Stomach (tissue), 9 donors: ENCODE data around the gene NTRK2. TPM values are rescaled to one million over a fixed set of nuclear protein-coding genes. Genes with fewer than 3 reads are reported as not detected.

Experiments used
- DNase-seq, 2 donors: peaks; one replicate each; pipeline versions ENCODE4 v3.0.0 to v3.0.0-alpha.2; 2013 to 2019
- H3K27ac ChIP-seq, 5 donors: fragments of 200-600 bp in 4 of 5; sonication (generic) in 4 of 5; one replicate each; pipeline ENCODE4 v1.5.1; 2013 to 2019; ENCODE audit warnings: mild to moderate bottlenecking in 1 of 5, moderate library complexity in 1 of 5
- H3K27me3 ChIP-seq, 3 donors: fragments of 200-600 bp; sonication (generic); one replicate each; pipeline ENCODE4 v1.5.1; 2017 to 2019; ENCODE audit warnings: mixed run types in 1 of 3
- H3K36me3 ChIP-seq, 4 donors: fragments of 200-600 bp; sonication (generic); 1 replicate in 3 of 4; 2 replicates in 1 of 4; pipeline ENCODE4 v1.5.1; 2016 to 2019
- H3K4me1 ChIP-seq, 4 donors: fragments of 200-600 bp; sonication (generic); one replicate each; pipeline ENCODE4 v1.5.1; 2016 to 2019
- H3K4me3 ChIP-seq, 4 donors: fragments of 200-600 bp; sonication (generic) in 3 of 4; one replicate each; pipeline ENCODE4 v1.5.1; 2016 to 2019; ENCODE audit warnings: mild to moderate bottlenecking in 1 of 4
- H3K9me3 ChIP-seq, 4 donors: fragments of 200-600 bp; sonication (generic); one replicate each; pipeline ENCODE4 v1.5.1; 2016 to 2019
- EP300 ChIP-seq: sonication (generic); formaldehyde crosslinking; IDR thresholded peaks from one replicate; pipeline ENCODE4 v1.6.1; 2017; ENCODE audit warnings: antibody characterized with exemption
- POLR2A ChIP-seq, 4 donors: fragments of 450-650 bp; IDR thresholded peaks; one replicate each; pipeline ENCODE4 v1.6.1; 2016; ENCODE audit warnings: antibody characterized with exemption in 4 of 4, control low read depth in 2 of 4, mild to moderate bottlenecking in 1 of 4, moderate library complexity in 1 of 4
- POLR2AphosphoS5 ChIP-seq, 3 donors: sonication (generic); formaldehyde crosslinking; IDR thresholded peaks; one replicate each; pipeline ENCODE4 v1.6.1; 2016; ENCODE audit warnings: antibody characterized with exemption in 3 of 3
- WGBS, 5 donors: extraction: QIAGEN DNeasy Blood & Tissue Kit in 3 of 5; methylation state at CpG; one replicate each; pipeline versions ENCODE4 v1.1.5 to v1.1.7; 2013 to 2018; 5-methylcytosine and 5-hydroxymethylcytosine counted together
- intact Hi-C: fragments of 100-400 bp; cut with DNase I; formaldehyde crosslinking; loops from one replicate; pipeline ENCODE4 v1.15.1; 2023; ENCODE audit warnings: low total_unique reads
- polyA plus RNA-seq, 3 donors: library from polyadenylated mRNA; stranded (reverse); fragments of 200-250 nt; gene quantifications; one replicate each; pipeline ENCODE4 v1.2.3, GENCODE V29; 2013
- total RNA-seq, 5 donors: library from RNA; depleted of rRNA; stranded (reverse); fragments of >200 nt; gene quantifications; one replicate each; pipeline versions ENCODE4 v1.1.0 to v1.2.3, GENCODE V29; 2014 to 2016
- TF ChIP-seq, protein P1 (sequence below), 7 experiments: fragments of 450-650 bp in 4 of 7; fragments of 200-600 bp in 3 of 7; sonication (generic) in 3 of 7; IDR thresholded peaks; one replicate each; pipeline ENCODE4 v1.5.1; 2016 to 2019; ENCODE audit warnings: antibody characterized with exemption in 7 of 7, control low read depth in 2 of 7, mild to moderate bottlenecking in 1 of 7
- donor health status: healthy with polysubstance abuse.
- donor health status: Bipolar disorder and iron deficiency.
- donor health status: healthy.

Gene NTRK2
- total and polyA plus RNA-seq, 8 donors: 0.06 to 8.8 (median 2.6) TPM

DNA sequence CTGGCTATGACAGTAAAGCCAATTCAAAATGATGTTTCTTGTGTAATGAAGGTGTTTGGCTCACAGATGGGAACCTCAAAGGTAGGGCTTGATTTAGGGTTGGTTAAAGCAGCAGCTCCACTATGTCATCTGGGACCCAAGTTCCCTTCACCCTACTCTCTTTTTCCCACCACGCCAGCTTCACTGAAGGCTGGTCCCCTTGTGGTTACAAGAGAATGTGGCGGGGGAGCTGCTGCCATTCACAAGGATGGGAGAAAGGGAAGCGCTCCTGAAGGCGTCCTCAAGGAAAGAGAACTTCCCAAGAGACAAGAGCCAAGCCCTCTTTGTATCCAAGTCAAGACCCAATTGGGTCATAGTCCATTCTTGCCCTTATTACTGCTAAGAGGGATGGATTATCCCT, 72.7 kb downstream of the NTRK2 start:
- H3K4me1 ChIP-seq: no peaks in the 10 kb centered on the region
- H3K36me3 ChIP-seq: no peaks in the 10 kb centered on the region
- intact Hi-C loops: no loop called here
- TF ChIP-seq POLR2AphosphoS5 (IDR thresholded peaks at IDR 0.05): no peak
- TF ChIP-seq, protein P1, sequence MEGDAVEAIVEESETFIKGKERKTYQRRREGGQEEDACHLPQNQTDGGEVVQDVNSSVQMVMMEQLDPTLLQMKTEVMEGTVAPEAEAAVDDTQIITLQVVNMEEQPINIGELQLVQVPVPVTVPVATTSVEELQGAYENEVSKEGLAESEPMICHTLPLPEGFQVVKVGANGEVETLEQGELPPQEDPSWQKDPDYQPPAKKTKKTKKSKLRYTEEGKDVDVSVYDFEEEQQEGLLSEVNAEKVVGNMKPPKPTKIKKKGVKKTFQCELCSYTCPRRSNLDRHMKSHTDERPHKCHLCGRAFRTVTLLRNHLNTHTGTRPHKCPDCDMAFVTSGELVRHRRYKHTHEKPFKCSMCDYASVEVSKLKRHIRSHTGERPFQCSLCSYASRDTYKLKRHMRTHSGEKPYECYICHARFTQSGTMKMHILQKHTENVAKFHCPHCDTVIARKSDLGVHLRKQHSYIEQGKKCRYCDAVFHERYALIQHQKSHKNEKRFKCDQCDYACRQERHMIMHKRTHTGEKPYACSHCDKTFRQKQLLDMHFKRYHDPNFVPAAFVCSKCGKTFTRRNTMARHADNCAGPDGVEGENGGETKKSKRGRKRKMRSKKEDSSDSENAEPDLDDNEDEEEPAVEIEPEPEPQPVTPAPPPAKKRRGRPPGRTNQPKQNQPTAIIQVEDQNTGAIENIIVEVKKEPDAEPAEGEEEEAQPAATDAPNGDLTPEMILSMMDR (IDR thresholded peaks at IDR 0.05): no peak
- DNase-seq: no peak
- H3K27me3 ChIP-seq: peaks cover 0 to 3% (median 0%) of the 10 kb centered on the region in 3 donors
- 88 to 92% (median 91%) methylated on average over 4 of the region's 4 CpGs for WGBS, 5 donors
- no peak overlapping the region for H3K27ac ChIP-seq
- H3K9me3 ChIP-seq: no peaks in the 10 kb centered on the region
- no peak overlapping the region for H3K4me3 ChIP-seq

DNA sequence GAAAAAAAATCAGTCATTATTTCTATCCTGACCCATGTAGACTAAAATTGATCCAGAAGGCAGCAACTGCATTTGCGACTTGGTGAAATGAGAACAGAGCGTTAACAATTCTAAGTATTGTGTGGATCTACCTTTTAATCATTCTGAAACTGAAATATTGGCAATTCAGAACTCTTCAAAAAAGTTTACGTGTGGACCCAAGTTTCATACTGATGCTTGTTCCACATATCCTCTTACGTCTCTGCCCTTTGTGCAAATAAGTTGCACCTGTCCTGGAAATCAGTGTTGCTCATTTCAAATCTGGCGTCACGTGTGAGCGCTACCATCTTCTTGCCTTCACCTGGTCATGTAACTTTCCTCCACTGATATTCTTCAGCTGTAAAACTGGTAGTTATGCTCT, 74.7 kb downstream of the NTRK2 start:
- intact Hi-C loops: no loop called here
- WGBS, 5 donors: 86 to 90% (median 87%) methylated on average over 7 of the region's 7 CpGs
- Histone ChIP-seq H3K27me3 (peaks cover 0 to 3% (median 0%) of the 10 kb centered on the region in 3 donors), H3K27ac (no peak overlapping the region), H3K9me3 (no peaks in the 10 kb centered on the region), H3K4me1 (no peaks in the 10 kb centered on the region), H3K4me3 (no peak overlapping the region), H3K36me3 (no peaks in the 10 kb centered on the region)
- TF ChIP-seq POLR2AphosphoS5 (IDR thresholded peaks at IDR 0.05): no peak
- TF ChIP-seq POLR2A (IDR thresholded peaks at IDR 0.05): no peak
- no peak for TF ChIP-seq EP300
- TF ChIP-seq, protein P1 (IDR thresholded peaks at IDR 0.05): no peak
- no peak for DNase-seq

DNA sequence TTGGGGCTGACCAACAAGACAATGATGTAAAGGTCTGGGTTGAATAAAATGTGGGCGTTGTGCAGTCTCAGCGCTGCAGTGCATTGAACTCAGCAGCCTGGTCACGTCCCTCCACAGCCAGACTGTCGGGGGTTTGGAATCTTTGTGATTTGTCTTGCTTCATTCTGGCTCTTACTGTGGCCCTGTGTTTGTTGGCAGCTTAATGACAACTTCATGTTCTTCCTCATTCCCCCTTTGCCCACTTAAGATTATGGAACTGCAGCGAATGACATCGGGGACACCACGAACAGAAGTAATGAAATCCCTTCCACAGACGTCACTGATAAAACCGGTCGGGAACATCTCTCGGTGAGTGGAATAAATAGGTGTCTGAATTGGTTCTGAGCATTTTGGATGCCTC, 75.2 kb downstream of the NTRK2 start:
- WGBS, 5 donors: 89 to 94% (median 92%) methylated on average over 11 of the region's 11 CpGs
- TF ChIP-seq, protein P1 (IDR thresholded peaks at IDR 0.05): no peak
- no peak for TF ChIP-seq POLR2AphosphoS5 (IDR thresholded peaks at IDR 0.05)
- TF ChIP-seq EP300: no peak
- TF ChIP-seq POLR2A (IDR thresholded peaks at IDR 0.05): no peak
- no peak overlapping the region for H3K27ac ChIP-seq
- no peak overlapping the region for H3K4me3 ChIP-seq
- intact Hi-C loops: no loop called here
- no peaks in the 10 kb centered on the region for H3K9me3 ChIP-seq
- H3K27me3 ChIP-seq: peaks cover 0 to 3% (median 0%) of the 10 kb centered on the region in 3 donors
- H3K4me1 ChIP-seq: no peaks in the 10 kb centered on the region
- DNase-seq: no peak
- no peaks in the 10 kb centered on the region for H3K36me3 ChIP-seq

DNA sequence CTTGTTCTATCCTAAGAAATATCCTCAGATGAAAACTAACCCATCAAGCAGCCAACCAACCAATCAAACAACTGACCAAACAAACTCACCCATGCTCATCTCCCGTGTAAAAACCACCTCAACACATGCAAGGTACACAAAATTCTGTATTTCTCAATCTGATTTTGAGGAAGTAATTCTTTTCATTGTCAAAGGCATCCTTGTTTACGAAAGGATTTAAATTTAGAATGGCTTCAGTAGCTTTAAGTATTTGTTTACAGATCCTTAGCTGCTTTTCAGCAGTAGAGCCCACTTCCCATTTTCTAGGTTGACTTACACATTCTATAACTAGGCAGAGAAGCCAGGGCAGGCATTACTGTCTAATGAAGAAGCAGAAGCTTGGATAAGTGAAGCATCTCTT, 78.6 kb downstream of the NTRK2 start:
- DNase-seq: no peak
- Histone ChIP-seq H3K27me3 (no peaks in the 10 kb centered on the region), H3K27ac (no peak overlapping the region), H3K9me3 (no peaks in the 10 kb centered on the region), H3K4me3 (no peak overlapping the region), H3K36me3 (no peaks in the 10 kb centered on the region), H3K4me1 (no peaks in the 10 kb centered on the region)
- WGBS, 5 donors: 51 to 72% (median 58%) methylated on average over 2 of the region's 2 CpGs
- TF ChIP-seq POLR2AphosphoS5 (IDR thresholded peaks at IDR 0.05) (no peak), POLR2A (IDR thresholded peaks at IDR 0.05) (no peak), EP300 (no peak)
- TF ChIP-seq, protein P1 (IDR thresholded peaks at IDR 0.05): no peak
- intact Hi-C loops: no loop called here
